Measurements from ENCODE around the gene ATP2A3.

Gene ATP2A3

DNA sequence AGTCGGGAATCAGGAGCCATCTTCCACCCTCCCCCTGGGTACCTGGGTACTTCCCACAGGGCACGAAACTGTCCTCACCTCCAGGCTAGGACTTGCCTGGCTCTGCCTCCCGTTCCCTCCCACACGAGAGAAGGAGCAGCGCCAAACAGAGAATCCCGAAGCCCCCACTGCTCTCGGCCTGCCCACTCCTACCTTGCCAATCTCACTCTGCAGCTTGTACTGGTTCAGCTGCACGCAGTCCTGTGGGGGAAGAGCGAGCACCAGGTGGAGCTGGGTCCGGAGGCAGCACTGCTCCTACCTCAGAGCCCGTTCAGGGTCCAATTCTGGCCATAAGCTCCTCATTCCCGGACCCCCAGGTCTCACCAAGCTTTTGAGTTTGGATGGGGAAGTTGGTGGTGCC is 80.0 kb downstream of the ATP2A3 start:
- DNase-seq (ENCODE audit: insufficient read length, low spot score) (no peak), FAIRE-seq (no peak)
- TF ChIP-seq POU2F2 (IDR thresholded peaks at IDR 0.05; ENCODE audit: low read depth, low read length), result no peak
- TF ChIP-seq TAF1 (IDR thresholded peaks at IDR 0.05; ENCODE audit: low read depth, low read length), result no peak
- no peak for TF ChIP-seq POLR2A (IDR thresholded peaks at IDR 0.05; ENCODE audit: low read depth, low read length)
- no peak for TF ChIP-seq PAX5 (IDR thresholded peaks at IDR 0.05; ENCODE audit: insufficient read depth, low read length, severe bottlenecking)
- no peak for TF ChIP-seq SPI1 (IDR thresholded peaks at IDR 0.05; ENCODE audit: low read depth, low read length)
- TF ChIP-seq POLR2AphosphoS5 (IDR thresholded peaks at IDR 0.05; ENCODE audit: low read depth, low read length), result no peak

- DNase-seq (ENCODE audit: insufficient read length, low spot score) (no peak), FAIRE-seq (no peak)
- TF ChIP-seq SPI1 (IDR thresholded peaks at IDR 0.05; ENCODE audit: low read depth, low read length) (no peak), POLR2AphosphoS5 (IDR thresholded peaks at IDR 0.05; ENCODE audit: low read depth, low read length) (no peak), TAF1 (IDR thresholded peaks at IDR 0.05; ENCODE audit: low read depth, low read length) (no peak), POU2F2 (IDR thresholded peaks at IDR 0.05; ENCODE audit: low read depth, low read length) (no peak), PAX5 (IDR thresholded peaks at IDR 0.05; ENCODE audit: insufficient read depth, low read length, severe bottlenecking) (no peak), POLR2A (IDR thresholded peaks at IDR 0.05; ENCODE audit: low read depth, low read length) (no peak)
Observed at GRCh38 chr17:3882276-3882675, 82.0 kb downstream of the ATP2A3 start.

DNA sequence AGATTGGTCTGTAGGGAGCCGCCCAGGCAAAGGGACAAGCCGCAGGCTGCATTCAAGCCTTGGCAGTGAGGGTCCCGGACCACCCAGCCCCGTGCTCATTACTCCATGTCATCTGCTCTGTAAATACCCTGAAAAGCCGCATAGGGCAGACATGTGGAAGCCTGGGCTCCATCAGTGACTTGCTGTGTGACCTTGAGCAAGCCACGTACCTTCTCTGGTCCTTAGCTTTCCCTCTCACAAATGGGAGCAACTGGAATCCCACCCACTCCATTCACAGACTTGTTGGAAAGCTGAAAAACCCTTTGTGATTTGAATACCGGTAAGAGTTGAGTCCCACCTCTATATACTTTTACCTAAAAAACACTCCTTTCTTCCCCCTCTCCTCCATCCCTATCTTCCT is 83.3 kb downstream of the ATP2A3 start:
- TF ChIP-seq POLR2AphosphoS5 (IDR thresholded peaks at IDR 0.05; ENCODE audit: low read depth, low read length) (no peak), PAX5 (IDR thresholded peaks at IDR 0.05; ENCODE audit: insufficient read depth, low read length, severe bottlenecking) (no peak), POLR2A (IDR thresholded peaks at IDR 0.05; ENCODE audit: low read depth, low read length) (no peak), SPI1 (IDR thresholded peaks at IDR 0.05; ENCODE audit: low read depth, low read length) (no peak), POU2F2 (IDR thresholded peaks at IDR 0.05; ENCODE audit: low read depth, low read length) (no peak), TAF1 (IDR thresholded peaks at IDR 0.05; ENCODE audit: low read depth, low read length) (no peak)
- DNase-seq (ENCODE audit: insufficient read length, low spot score), result no peak
- no peak for FAIRE-seq

DNA sequence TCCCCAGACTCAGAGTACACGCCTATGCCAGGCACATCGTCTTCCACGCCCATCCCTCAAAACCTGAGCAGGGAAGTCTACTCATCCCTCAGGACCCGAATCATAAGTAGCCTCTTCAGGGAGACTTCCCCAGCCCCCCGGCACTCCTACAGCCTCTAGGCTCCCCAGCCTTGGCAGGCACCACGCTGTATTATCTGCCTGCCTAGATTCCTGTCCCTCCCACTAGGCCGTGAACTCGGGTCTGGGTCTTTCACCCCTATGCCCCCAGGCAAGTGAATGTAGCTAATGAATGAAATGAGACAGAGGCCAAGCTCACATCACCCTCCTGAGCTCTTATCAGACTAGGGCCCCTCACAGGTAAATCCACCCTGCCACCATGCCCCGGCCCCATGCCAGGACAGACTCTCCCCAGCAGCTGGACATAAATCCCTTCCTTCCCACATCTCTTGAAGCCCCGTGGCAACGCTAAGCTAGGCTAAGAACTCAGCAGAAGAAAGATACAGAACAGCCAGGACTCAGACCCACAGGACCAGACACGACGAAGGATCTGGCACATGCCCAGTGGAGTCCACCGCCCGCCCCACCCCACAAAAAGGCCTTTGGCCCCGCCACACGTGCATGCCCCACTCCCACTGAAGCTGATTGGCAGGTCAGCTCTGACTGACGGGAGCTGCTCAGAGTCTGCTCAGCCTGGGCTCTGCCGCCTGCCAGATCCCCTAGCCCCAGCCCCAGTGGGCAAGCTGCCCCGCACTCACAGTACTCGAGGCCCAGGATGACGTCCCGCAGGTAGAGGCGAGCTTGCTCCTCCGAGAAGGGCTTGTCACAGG is 84.4 kb downstream of the ATP2A3 start:
- DNase-seq (ENCODE audit: insufficient read length, low spot score), result no peak
- TF ChIP-seq PAX5 (IDR thresholded peaks at IDR 0.05; ENCODE audit: insufficient read depth, low read length, severe bottlenecking) (no peak), POLR2AphosphoS5 (IDR thresholded peaks at IDR 0.05; ENCODE audit: low read depth, low read length) (no peak)
- FAIRE-seq, result no peak

DNA sequence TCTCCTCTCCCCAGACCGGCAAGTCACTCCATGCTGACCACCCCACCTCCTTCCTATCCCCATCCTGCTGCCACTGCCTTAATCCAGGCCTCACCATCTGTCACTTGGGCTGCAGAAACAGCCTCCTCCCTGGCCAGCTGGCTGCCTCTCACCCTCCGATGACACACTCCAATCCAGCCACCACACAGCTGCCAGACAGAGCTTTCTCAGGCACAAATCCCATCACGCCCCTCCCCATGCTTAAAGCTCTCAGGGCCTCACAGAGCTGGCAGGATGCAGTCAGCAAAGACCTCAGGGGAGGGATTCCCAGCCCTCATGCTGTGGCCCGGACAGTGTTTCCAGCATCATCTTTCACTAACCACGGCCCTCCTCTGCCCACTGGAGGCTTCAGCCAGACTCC is 85.1 kb downstream of the ATP2A3 start:
- TF ChIP-seq POU2F2 (IDR thresholded peaks at IDR 0.05; ENCODE audit: low read depth, low read length), result no peak
- no peak for TF ChIP-seq PAX5 (IDR thresholded peaks at IDR 0.05; ENCODE audit: insufficient read depth, low read length, severe bottlenecking)
- no peak for TF ChIP-seq SPI1 (IDR thresholded peaks at IDR 0.05; ENCODE audit: low read depth, low read length)
- no peak for TF ChIP-seq POLR2AphosphoS5 (IDR thresholded peaks at IDR 0.05; ENCODE audit: low read depth, low read length)
- no peak for TF ChIP-seq POLR2A (IDR thresholded peaks at IDR 0.05; ENCODE audit: low read depth, low read length)
- TF ChIP-seq TAF1 (IDR thresholded peaks at IDR 0.05; ENCODE audit: low read depth, low read length), result no peak
- FAIRE-seq, result no peak
- no peak for DNase-seq (ENCODE audit: insufficient read length, low spot score)

DNA sequence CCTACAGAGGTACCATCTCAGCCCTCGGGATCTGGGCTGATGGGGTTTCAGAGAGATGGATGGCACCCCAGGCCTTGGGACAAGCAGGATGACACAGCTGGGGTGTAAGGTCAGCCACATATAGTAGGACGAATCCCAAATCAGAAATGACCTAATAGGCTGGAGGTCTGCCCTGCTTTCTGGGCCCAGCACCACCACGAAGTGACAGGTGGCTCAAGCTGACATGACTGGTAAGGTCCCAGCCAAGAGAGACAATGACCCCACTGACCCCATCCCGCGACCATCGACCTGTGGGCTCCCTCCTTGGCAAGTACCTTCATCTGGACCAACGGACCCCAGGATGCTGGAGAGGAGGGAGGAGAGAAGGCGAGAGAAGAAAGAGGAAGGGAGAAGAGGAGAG is 87.0 kb downstream of the ATP2A3 start:
- no peak for DNase-seq (ENCODE audit: insufficient read length, low spot score)
- FAIRE-seq, result no peak
- TF ChIP-seq POLR2AphosphoS5 (IDR thresholded peaks at IDR 0.05; ENCODE audit: low read depth, low read length), result no peak

DNA sequence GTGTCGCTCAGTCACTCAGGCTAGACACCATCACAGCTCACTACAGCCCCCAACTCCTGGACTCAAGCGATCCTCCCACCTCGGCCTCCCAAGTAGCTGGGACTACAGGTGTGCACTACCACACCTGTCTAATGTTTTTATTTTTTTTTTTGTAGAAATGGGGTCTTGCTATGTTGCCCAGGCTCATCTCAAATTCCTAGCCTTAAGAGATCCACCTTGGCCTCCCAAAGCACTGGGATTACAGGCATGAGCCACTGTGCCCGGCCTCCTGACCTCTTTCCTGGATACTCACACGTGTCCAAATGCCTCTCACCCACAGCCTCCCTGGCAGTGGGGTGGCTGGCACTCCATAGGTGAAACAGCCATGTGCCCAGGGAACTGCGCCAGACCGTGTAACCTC is 88.9 kb downstream of the ATP2A3 start:
- FAIRE-seq, result no peak
- DNase-seq (ENCODE audit: insufficient read length, low spot score), result no peak
- TF ChIP-seq PAX5 (IDR thresholded peaks at IDR 0.05; ENCODE audit: insufficient read depth, low read length, severe bottlenecking) (no peak), SPI1 (IDR thresholded peaks at IDR 0.05; ENCODE audit: low read depth, low read length) (no peak), POU2F2 (IDR thresholded peaks at IDR 0.05; ENCODE audit: low read depth, low read length) (no peak), POLR2A (IDR thresholded peaks at IDR 0.05; ENCODE audit: low read depth, low read length) (no peak), TAF1 (IDR thresholded peaks at IDR 0.05; ENCODE audit: low read depth, low read length) (no peak), POLR2AphosphoS5 (IDR thresholded peaks at IDR 0.05; ENCODE audit: low read depth, low read length) (no peak)

All from GM12891 (cell line).